Tibial nerve (tissue), 4 donors: ENCODE measurements around the gene LTBP1. TPM values are rescaled to one million over a fixed set of nuclear protein-coding genes. Genes with fewer than 3 reads are reported as not detected.
A peak's percentile ranks its signal among the peaks of the same experiment; 100 is the strongest.

Experiments used
- DNase-seq, 2 donors: peaks; one replicate each; pipeline ENCODE4 v3.0.0-alpha.2; 2019; ENCODE audit warnings: low spot score in 2 of 2
- H3K27ac ChIP-seq, 4 donors: fragments of 200-600 bp; sonication (generic) in 3 of 4; one replicate each; pipeline ENCODE4 v1.5.1; 2017 to 2019; ENCODE audit warnings: mild to moderate bottlenecking in 1 of 4
- H3K27me3 ChIP-seq, 2 donors: fragments of 200-600 bp; sonication (generic) in 1 of 2; one replicate each; pipeline versions ENCODE4 v1.5.1 to v1.6.0; 2017 to 2019
- H3K36me3 ChIP-seq, 3 donors: fragments of 200-600 bp; sonication (generic); one replicate each; pipeline ENCODE4 v1.5.1; 2018 to 2019
- H3K4me1 ChIP-seq, 4 donors: fragments of 200-600 bp; sonication (generic) in 3 of 4; one replicate each; pipeline ENCODE4 v1.5.1; 2017 to 2019
- H3K4me3 ChIP-seq, 4 donors: fragments of 200-600 bp; sonication (generic) in 3 of 4; one replicate each; pipeline ENCODE4 v1.5.1; 2017 to 2019; ENCODE audit warnings: mild to moderate bottlenecking in 1 of 4, moderate library complexity in 1 of 4
- H3K9me3 ChIP-seq, 4 donors: fragments of 200-600 bp; sonication (generic) in 3 of 4; one replicate each; pipeline ENCODE4 v1.5.1; 2017 to 2019
- EP300 ChIP-seq, 2 donors: sonication (generic); formaldehyde crosslinking; IDR thresholded peaks; one replicate each; pipeline ENCODE4 v1.6.1; 2017; ENCODE audit warnings: antibody characterized with exemption in 2 of 2, mild to moderate bottlenecking in 1 of 2
- POLR2A ChIP-seq, 2 donors: fragments of 450-650 bp; IDR thresholded peaks; one replicate each; pipeline ENCODE4 v1.6.1; 2017; ENCODE audit warnings: antibody characterized with exemption in 2 of 2, mild to moderate bottlenecking in 2 of 2, moderate library complexity in 2 of 2
- WGBS, 2 donors: methylation state at CpG; one replicate each; pipeline ENCODE4 v1.1.5; 2018; 5-methylcytosine and 5-hydroxymethylcytosine counted together
- total RNA-seq, 4 donors: library from RNA; depleted of rRNA; stranded (reverse); fragments of >200 nt; gene quantifications; one replicate each; pipeline ENCODE4 v1.1.0, GENCODE V29; 2016
- TF ChIP-seq, protein P1 (sequence below), 5 experiments: fragments of 200-600 bp in 3 of 5; fragments of 450-650 bp in 2 of 5; sonication (generic) in 3 of 5; IDR thresholded peaks; one replicate each; pipeline ENCODE4 v1.5.1; 2016 to 2019; ENCODE audit warnings: antibody characterized with exemption in 5 of 5, mild to moderate bottlenecking in 3 of 5, moderate library complexity in 2 of 5

Gene LTBP1
- total RNA-seq, 4 donors from 2014 or later = 29.4 to 89.8 (median 50.6) TPM

- Histone ChIP-seq H3K36me3 (no peaks in the 10 kb centered on the region), H3K9me3 (no peaks in the 10 kb centered on the region), H3K4me1 (peaks cover 0 to 22% (median 0%) of the 10 kb centered on the region in 4 donors), H3K4me3 (no peak overlapping the region), H3K27ac (no peak overlapping the region), H3K27me3 (no peaks in the 10 kb centered on the region)
- TF ChIP-seq EP300 (IDR thresholded peaks at IDR 0.05) (no peak), POLR2A (IDR thresholded peaks at IDR 0.05) (no peak)
- TF ChIP-seq, protein P1, sequence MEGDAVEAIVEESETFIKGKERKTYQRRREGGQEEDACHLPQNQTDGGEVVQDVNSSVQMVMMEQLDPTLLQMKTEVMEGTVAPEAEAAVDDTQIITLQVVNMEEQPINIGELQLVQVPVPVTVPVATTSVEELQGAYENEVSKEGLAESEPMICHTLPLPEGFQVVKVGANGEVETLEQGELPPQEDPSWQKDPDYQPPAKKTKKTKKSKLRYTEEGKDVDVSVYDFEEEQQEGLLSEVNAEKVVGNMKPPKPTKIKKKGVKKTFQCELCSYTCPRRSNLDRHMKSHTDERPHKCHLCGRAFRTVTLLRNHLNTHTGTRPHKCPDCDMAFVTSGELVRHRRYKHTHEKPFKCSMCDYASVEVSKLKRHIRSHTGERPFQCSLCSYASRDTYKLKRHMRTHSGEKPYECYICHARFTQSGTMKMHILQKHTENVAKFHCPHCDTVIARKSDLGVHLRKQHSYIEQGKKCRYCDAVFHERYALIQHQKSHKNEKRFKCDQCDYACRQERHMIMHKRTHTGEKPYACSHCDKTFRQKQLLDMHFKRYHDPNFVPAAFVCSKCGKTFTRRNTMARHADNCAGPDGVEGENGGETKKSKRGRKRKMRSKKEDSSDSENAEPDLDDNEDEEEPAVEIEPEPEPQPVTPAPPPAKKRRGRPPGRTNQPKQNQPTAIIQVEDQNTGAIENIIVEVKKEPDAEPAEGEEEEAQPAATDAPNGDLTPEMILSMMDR (IDR thresholded peaks at IDR 0.05) = no peak
- DNase-seq = no peak
- WGBS, 2 donors = 87 to 93% methylated on average over 1 of the region's 1 CpG
These were observed 341.3 kb downstream of the LTBP1 start for GRCh38 chr2:33288011-33288410.

DNA sequence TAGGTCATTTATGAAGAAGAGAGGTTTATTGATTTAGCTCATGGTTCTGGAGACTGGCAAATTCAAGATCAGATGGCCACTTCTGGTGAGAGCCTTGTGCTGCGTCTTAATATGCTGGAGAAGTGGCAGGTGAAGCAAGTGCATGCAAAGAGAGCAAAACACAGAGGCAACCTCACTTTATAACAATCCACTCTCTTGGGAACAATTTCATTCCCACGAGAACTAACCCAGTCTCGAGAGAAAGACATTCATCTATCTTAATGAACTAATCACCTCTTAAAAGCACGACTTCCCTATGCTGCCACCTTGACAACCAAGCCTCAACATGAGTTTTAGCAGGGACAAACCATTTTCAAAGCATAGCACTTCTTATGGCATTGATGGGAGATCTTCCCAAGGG is 343.2 kb downstream of the LTBP1 start:
- 92 to 95% methylated on average over 4 of the region's 4 CpGs for whole genome bisulfite sequencing, 2 donors
- TF ChIP-seq, protein P1 (IDR thresholded peaks at IDR 0.05) = no peak
- TF ChIP-seq POLR2A (IDR thresholded peaks at IDR 0.05) = no peak
- peaks cover 0 to 22% (median 0%) of the 10 kb centered on the region in 4 donors for H3K4me1 ChIP-seq
- DNase-seq = no peak
- H3K27ac ChIP-seq = no peak overlapping the region
- H3K27me3 ChIP-seq = no peaks in the 10 kb centered on the region
- H3K36me3 ChIP-seq = no peaks in the 10 kb centered on the region
- no peaks in the 10 kb centered on the region for H3K9me3 ChIP-seq
- H3K4me3 ChIP-seq = no peak overlapping the region

- peak overlapping the region in 3 of 4 donors; percentile 47 to 79 (median 76) for H3K27ac ChIP-seq
- H3K36me3 ChIP-seq = no peaks in the 10 kb centered on the region
- no peak for TF ChIP-seq POLR2A (IDR thresholded peaks at IDR 0.05)
- peak in 1 of 2 donors; percentile 68 for TF ChIP-seq EP300 (IDR thresholded peaks at IDR 0.05)
- WGBS, 2 donors = 11 to 12% methylated on average over 7 of the region's 7 CpGs
- H3K9me3 ChIP-seq = no peaks in the 10 kb centered on the region
- H3K4me1 ChIP-seq = peaks cover 0 to 23% (median 0%) of the 10 kb centered on the region in 4 donors
- DNase-seq = no peak
- no peaks in the 10 kb centered on the region for H3K27me3 ChIP-seq
- peak overlapping the region in 2 of 4 donors; percentile 22 to 26 for H3K4me3 ChIP-seq
These were observed 344.7 kb downstream of the LTBP1 start for GRCh38 chr2:33291278-33292013.

GRCh38 chr2:33292063-33292462 is 345.3 kb downstream of the LTBP1 start:
- TF ChIP-seq POLR2A (IDR thresholded peaks at IDR 0.05) = no peak
- TF ChIP-seq EP300 (IDR thresholded peaks at IDR 0.05) = no peak
- TF ChIP-seq, protein P1 (IDR thresholded peaks at IDR 0.05) = no peak
- peak overlapping the region in 2 of 4 donors; percentile 22 to 26 for H3K4me3 ChIP-seq
- WGBS, 2 donors = 70 to 73% methylated on average over 2 of the region's 2 CpGs
- no peaks in the 10 kb centered on the region for H3K9me3 ChIP-seq
- DNase-seq = no peak
- peak overlapping the region in 3 of 4 donors; percentile 47 to 79 (median 76) for H3K27ac ChIP-seq
- H3K36me3 ChIP-seq = no peaks in the 10 kb centered on the region
- H3K27me3 ChIP-seq = no peaks in the 10 kb centered on the region
- H3K4me1 ChIP-seq = peaks cover 0 to 28% (median 0%) of the 10 kb centered on the region in 4 donors

DNA sequence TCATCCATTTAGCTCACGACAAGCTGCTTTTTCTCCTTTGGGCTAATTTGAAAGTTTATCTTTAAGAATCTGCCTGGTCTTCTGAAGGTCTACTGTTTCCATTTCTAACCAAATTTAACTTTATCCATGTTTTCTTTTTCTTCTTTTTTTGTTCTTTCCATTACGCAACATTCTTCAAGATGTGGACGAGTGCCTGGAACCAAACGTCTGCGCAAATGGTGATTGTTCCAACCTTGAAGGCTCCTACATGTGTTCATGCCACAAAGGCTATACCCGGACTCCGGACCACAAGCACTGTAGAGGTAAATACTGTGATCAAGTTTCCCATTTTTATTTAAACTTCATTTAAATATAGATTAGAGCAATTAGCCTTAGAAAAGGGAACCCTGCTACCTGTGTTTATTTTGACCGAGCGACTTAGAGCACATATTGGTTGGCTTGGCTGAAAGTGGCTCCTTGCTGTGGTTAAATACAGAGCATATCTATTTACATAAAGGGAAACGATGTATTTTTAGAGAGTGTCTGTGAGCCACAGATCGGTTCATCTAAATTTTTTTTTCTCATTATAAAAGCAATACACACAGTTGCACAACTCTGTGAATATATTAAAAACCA is 346.3 kb downstream of the LTBP1 start:
- Histone ChIP-seq H3K27me3 (no peaks in the 10 kb centered on the region), H3K27ac (peak overlapping the region; percentile 19 to 79 (median 48)), H3K9me3 (no peaks in the 10 kb centered on the region), H3K4me3 (no peak overlapping the region), H3K36me3 (no peaks in the 10 kb centered on the region), H3K4me1 (peaks cover 0 to 36% (median 4%) of the 10 kb centered on the region in 4 donors)
- peak; percentile 62 to 74 for TF ChIP-seq EP300 (IDR thresholded peaks at IDR 0.05)
- TF ChIP-seq POLR2A (IDR thresholded peaks at IDR 0.05) = no peak
- TF ChIP-seq, protein P1 (IDR thresholded peaks at IDR 0.05) = no peak
- no peak for DNase-seq
- 69 to 72% methylated on average over 11 of the region's 11 CpGs for WGBS, 2 donors
